Choroid plexus epithelial cell (primary cell): ENCODE data around the gene DAB1.
"Not testable (repeated sequence)": the region's sequence is repeated elsewhere in the genome, so short reads cannot be mapped to it uniquely, and the experiment has no call there.

Experiments used
- DNase-seq: peaks from one replicate; pipeline ENCODE4 v3.0.0-alpha.2; 2010; ENCODE audit warnings: low read depth
- H3K4me3 ChIP-seq: 2 replicates; pipeline ENCODE4 v1.5.1; 2011; ENCODE audit warnings: low read depth, mild to moderate bottlenecking, control low read depth, low read length, moderate library complexity
- CTCF ChIP-seq: conservative IDR thresholded peaks from 2 replicates; pipeline ENCODE4 v1.5.1; 2011; ENCODE audit warnings: low read depth, mild to moderate bottlenecking, control low read depth, inconsistent platforms, low read length, moderate library complexity

Gene DAB1

GRCh38 chr1:57222801-57223200 lies 201.1 kb downstream of the DAB1 start:
- TF ChIP-seq CTCF, result no peak
- no peak for DNase-seq
- H3K4me3 ChIP-seq, result no peak overlapping the region

GRCh38 chr1:57222307-57222706 lies 201.6 kb downstream of the DAB1 start:
- TF ChIP-seq CTCF, result no peak
- DNase-seq, result no peak
- no peak overlapping the region for H3K4me3 ChIP-seq

GRCh38 chr1:57220905-57221304 lies 203.0 kb downstream of the DAB1 start:
- DNase-seq, H3K4me3 ChIP-seq: not testable (repeated sequence)

- no peak for TF ChIP-seq CTCF
- no peak overlapping the region for H3K4me3 ChIP-seq
- DNase-seq, result peak; percentile 2
These were observed 205.3 kb downstream of the DAB1 start for GRCh38 chr1:57218487-57219079.

- no peak for DNase-seq
- TF ChIP-seq CTCF, result no peak
- no peak overlapping the region for H3K4me3 ChIP-seq
These were observed 206.0 kb downstream of the DAB1 start for GRCh38 chr1:57217905-57218304.

GRCh38 chr1:57214951-57215575 lies 208.8 kb downstream of the DAB1 start:
- H3K4me3 ChIP-seq, result no peak overlapping the region
- TF ChIP-seq CTCF, result no peak
- no peak for DNase-seq

- no peak for DNase-seq
- no peak overlapping the region for H3K4me3 ChIP-seq
- no peak for TF ChIP-seq CTCF
These were observed 213.0 kb downstream of the DAB1 start for GRCh38 chr1:57210881-57211280.
